Skeletal muscle satellite cell (primary cell): ENCODE measurements around the gene STMN1.
A peak's percentile ranks its signal among the peaks of the same experiment; 100 is the strongest.

Experiments
- H3K27me3 ChIP-seq: 2 replicates; pipeline ENCODE4 v1.7.0; 2013; ENCODE audit warnings: low read length; ENCODE audit not compliant: control insufficient read depth, insufficient read depth
- H3K36me3 ChIP-seq: 2 replicates; pipeline ENCODE4 v1.7.0; 2013; ENCODE audit warnings: mild to moderate bottlenecking, control low read depth, low read length; ENCODE audit not compliant: insufficient read depth
- H3K4me1 ChIP-seq: 2 replicates; pipeline ENCODE4 v1.7.0; 2013; ENCODE audit warnings: low read length; ENCODE audit not compliant: control insufficient read depth, insufficient read depth
- H3K4me2 ChIP-seq: 2 replicates; pipeline ENCODE4 v1.7.0; 2013; ENCODE audit warnings: mild to moderate bottlenecking, low read length
- H3K4me3 ChIP-seq: 2 replicates; pipeline ENCODE4 v1.7.0; 2013; ENCODE audit warnings: low read length
- H3K9ac ChIP-seq: 2 replicates; pipeline ENCODE4 v1.7.0; 2013; ENCODE audit warnings: mild to moderate bottlenecking, low read depth, low read length, moderate library complexity
- H3K9me3 ChIP-seq: replicated peaks from 2 replicates; pipeline ENCODE4 v1.7.0; 2013; ENCODE audit warnings: mild to moderate bottlenecking, control low read depth, low read length

STMN1 gene

GRCh38 chr1:25888426-25888987, 17.7 kb downstream of the STMN1 start:
- Histone ChIP-seq H3K4me2 (no peak overlapping the region), H3K36me3 (no peaks in the 10 kb centered on the region), H3K9me3 (no peaks in the 10 kb centered on the region), H3K9ac (no peak overlapping the region), H3K4me1 (peaks cover 28% of the 10 kb centered on the region), H3K27me3 (no peaks in the 10 kb centered on the region), H3K4me3 (no peak overlapping the region)

DNA sequence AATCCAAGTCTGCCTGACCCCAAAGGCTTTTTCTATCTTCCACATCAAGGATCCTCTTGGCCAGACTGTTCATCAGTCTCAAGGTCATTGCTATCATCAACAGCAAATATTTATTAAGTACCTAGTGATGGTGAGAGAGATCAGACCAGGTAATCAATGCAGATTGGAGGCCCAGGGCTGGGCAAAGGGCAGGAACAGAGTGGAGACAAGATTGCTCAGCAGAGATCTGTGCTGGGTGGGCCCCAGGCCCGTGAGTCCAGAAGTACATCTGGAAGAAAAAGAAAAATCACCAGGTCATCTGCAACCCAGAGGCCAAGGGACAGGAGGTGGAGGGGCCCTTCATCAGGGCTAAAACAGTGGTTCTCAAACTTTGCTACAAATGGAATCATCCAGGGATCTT, 20.6 kb downstream of the STMN1 start:
- Histone ChIP-seq H3K9me3 (no peaks in the 10 kb centered on the region), H3K27me3 (no peaks in the 10 kb centered on the region), H3K4me2 (no peak overlapping the region), H3K4me1 (peaks cover 7% of the 10 kb centered on the region), H3K36me3 (no peaks in the 10 kb centered on the region), H3K9ac (no peak overlapping the region), H3K4me3 (no peak overlapping the region)

DNA sequence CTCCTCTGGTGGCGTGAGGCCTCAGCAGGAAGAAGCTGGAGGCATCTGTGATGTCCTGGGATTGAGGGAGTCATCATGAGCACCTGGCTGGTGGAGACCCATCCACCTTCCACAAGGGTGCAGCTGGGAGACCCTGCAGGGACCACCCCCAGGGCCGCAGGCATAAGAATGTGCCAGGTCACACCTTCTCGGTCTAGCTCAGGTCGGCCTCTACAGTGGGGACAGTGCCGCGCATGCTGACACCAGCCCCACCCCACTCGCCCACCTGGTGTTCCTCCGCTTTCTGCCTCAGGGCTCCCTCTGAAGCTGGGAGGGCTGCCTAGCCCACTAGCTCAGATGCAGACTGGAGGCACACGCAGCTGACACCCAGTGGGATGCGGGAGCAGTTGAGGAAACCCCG, 25.0 kb downstream of the STMN1 start:
- no peaks in the 10 kb centered on the region for H3K9me3 ChIP-seq
- H3K4me1 ChIP-seq = no peaks in the 10 kb centered on the region
- no peaks in the 10 kb centered on the region for H3K27me3 ChIP-seq
- H3K9ac ChIP-seq = no peak overlapping the region
- no peaks in the 10 kb centered on the region for H3K36me3 ChIP-seq
- H3K4me3 ChIP-seq = no peak overlapping the region
- no peak overlapping the region for H3K4me2 ChIP-seq

GRCh38 chr1:25880518-25880917, 25.7 kb downstream of the STMN1 start:
- Histone ChIP-seq H3K4me3 (no peak overlapping the region), H3K9ac (no peak overlapping the region), H3K4me2 (no peak overlapping the region), H3K9me3 (no peaks in the 10 kb centered on the region), H3K36me3 (no peaks in the 10 kb centered on the region), H3K4me1 (peaks cover 7% of the 10 kb centered on the region), H3K27me3 (no peaks in the 10 kb centered on the region)

- Histone ChIP-seq H3K4me2 (no peak overlapping the region), H3K9ac (no peak overlapping the region), H3K27me3 (no peaks in the 10 kb centered on the region), H3K36me3 (no peaks in the 10 kb centered on the region), H3K4me3 (no peak overlapping the region), H3K9me3 (no peaks in the 10 kb centered on the region), H3K4me1 (peaks cover 11% of the 10 kb centered on the region)
Observed at GRCh38 chr1:25879675-25880074, 26.5 kb downstream of the STMN1 start.

- no peak overlapping the region for H3K9ac ChIP-seq
- no peak overlapping the region for H3K4me2 ChIP-seq
- H3K4me3 ChIP-seq = no peak overlapping the region
- H3K9me3 ChIP-seq = no peaks in the 10 kb centered on the region
- no peaks in the 10 kb centered on the region for H3K27me3 ChIP-seq
- H3K4me1 ChIP-seq = peaks cover 18% of the 10 kb centered on the region
- H3K36me3 ChIP-seq = no peaks in the 10 kb centered on the region
Observed at GRCh38 chr1:25878690-25879089, 27.5 kb downstream of the STMN1 start.

DNA sequence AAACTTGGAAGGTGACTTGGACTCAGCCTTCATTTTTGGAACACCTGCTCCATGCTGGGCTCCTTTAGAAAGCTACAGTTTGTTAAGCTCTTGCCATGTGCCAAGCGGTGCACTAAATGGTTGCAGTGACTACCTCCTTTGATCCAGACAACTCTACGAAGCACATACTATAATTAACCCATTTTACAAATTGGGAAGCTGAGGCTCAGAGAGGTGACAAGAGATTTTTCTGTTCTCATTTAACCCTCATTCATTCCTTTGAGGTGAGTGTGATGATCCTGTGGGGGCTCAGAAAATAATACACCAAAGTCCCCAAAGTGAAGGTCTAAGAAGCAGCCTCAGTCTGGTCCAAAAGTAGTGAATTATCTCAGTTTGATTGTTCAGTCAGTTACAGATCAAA, 29.1 kb downstream of the STMN1 start:
- Histone ChIP-seq H3K9ac (no peak overlapping the region), H3K27me3 (no peaks in the 10 kb centered on the region), H3K9me3 (no peaks in the 10 kb centered on the region), H3K4me1 (peaks cover 19% of the 10 kb centered on the region), H3K4me2 (no peak overlapping the region), H3K4me3 (no peak overlapping the region), H3K36me3 (no peaks in the 10 kb centered on the region)

DNA sequence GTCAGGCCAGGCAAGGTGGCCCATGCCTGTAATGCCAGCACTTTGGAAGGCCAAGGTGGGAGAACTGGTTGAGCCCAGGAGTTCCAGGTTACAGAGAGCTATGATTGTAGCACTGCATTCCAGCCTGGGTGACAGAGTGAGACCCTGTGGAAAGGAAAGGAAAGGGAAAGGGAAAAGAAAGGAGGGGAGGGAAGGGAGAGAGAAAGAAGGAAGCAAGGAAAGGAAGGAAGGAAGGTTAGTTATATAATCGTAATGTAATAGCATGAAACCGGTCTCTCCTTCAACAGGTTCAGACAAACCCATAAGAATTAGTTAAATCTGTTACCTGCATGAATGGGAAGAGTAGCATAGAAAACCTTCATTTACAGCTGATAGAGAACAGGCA, 29.5 kb downstream of the STMN1 start:
- no peak overlapping the region for H3K9ac ChIP-seq
- H3K27me3 ChIP-seq = no peaks in the 10 kb centered on the region
- no peak overlapping the region for H3K4me2 ChIP-seq
- peaks cover 19% of the 10 kb centered on the region for H3K4me1 ChIP-seq
- no peaks in the 10 kb centered on the region for H3K9me3 ChIP-seq
- H3K4me3 ChIP-seq = no peak overlapping the region
- no peaks in the 10 kb centered on the region for H3K36me3 ChIP-seq

GRCh38 chr1:25875856-25876692, 30.1 kb downstream of the STMN1 start:
- peak overlapping the region; percentile 75 for H3K9ac ChIP-seq
- no peaks in the 10 kb centered on the region for H3K9me3 ChIP-seq
- peaks cover 19% of the 10 kb centered on the region for H3K4me1 ChIP-seq
- H3K27me3 ChIP-seq = no peaks in the 10 kb centered on the region
- H3K36me3 ChIP-seq = no peaks in the 10 kb centered on the region
- peak overlapping the region; percentile 88 for H3K4me2 ChIP-seq
- H3K4me3 ChIP-seq = peak overlapping the region; percentile 72

GRCh38 chr1:25875154-25875855, 30.9 kb downstream of the STMN1 start, which contains the start of gene PAQR7:
PAQR7 (minus strand) TSS chr1:25875708; CDS start chr1:25863839, 11,869 bp downstream.
- H3K27me3 ChIP-seq = no peaks in the 10 kb centered on the region
- H3K36me3 ChIP-seq = peaks cover 3% of the 10 kb centered on the region
- peaks cover 19% of the 10 kb centered on the region for H3K4me1 ChIP-seq
- H3K9ac ChIP-seq = peak within 1 kb of the TSS; percentile 75
- H3K9me3 ChIP-seq = no peaks in the 10 kb centered on the region
- peak within 1 kb of the TSS; percentile 88 for H3K4me2 ChIP-seq
- peak within 1 kb of the TSS; percentile 72 for H3K4me3 ChIP-seq

DNA sequence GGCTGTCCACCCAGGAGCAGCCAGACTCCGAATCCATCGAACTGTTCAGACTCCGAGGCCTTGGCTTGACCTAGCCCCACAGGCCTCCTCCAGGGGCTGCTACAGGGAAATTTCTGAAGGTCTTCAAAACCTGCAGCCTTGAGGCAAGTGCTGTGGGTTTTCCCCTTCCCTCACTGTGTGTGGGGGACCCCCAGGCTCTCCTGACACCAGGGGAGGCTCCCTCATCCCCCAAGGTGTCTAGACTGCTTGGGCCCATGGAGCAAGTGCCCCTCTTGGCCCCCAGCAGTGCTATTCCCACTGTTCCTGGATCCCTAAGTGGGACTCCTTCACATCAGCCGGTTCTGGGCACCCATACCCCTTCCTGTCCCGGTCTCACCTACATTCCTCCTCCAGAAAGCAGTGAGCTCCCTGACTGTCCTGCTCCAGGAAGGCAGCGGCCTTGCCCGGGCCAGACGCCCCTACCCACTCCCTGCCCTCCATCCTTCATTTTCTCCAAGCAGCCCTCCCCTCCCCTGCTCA, 31.5 kb downstream of the STMN1 start:
- no peaks in the 10 kb centered on the region for H3K9me3 ChIP-seq
- H3K27me3 ChIP-seq = no peaks in the 10 kb centered on the region
- peaks cover 9% of the 10 kb centered on the region for H3K36me3 ChIP-seq
- peak overlapping the region; percentile 88 for H3K4me2 ChIP-seq
- peak overlapping the region; percentile 72 for H3K4me3 ChIP-seq
- peak overlapping the region; percentile 75 for H3K9ac ChIP-seq
- peaks cover 19% of the 10 kb centered on the region for H3K4me1 ChIP-seq
